ENCODE measurements around the gene TMPRSS3.

Gene TMPRSS3

DNA sequence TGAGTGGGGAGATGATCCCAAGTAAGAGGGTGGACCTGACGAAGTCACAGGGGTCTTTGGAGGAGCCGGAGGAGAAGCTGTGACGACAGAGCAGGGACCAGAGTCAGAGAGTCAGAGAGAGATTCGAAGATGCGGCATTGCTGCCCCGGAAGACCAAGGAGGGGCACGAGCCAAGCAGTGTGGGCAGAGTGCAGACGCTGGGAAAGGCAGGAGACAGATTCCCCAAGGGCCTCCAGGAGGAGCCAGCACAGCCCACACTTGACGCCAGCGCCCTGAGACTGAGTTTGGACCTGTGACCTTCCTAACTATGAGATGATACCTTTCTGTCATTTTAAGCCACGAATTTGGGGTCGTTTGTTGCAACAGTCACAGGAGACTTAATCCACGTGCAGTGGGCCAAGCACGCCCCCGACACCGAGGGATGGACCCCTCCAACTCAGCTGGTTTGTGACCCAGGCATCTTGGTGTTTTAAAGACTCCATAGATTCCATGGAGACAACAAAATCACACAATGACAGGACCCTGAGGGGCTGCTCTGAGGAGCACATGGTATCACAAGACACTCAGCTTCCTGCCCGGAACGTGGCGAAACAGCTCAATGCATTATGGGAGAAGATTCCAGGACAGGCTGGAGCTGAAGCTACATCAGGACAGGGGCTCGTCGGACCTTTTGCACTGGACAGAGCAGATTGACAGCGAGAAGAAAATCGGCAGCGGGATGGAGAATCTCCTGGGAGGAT, 18.5 kb downstream of the TMPRSS3 start:
- no peaks in the 10 kb centered on the region for H3K27me3 ChIP-seq (ENCODE audit: insufficient read depth, low read length, poor library complexity, severe bottlenecking)
- H2AFZ ChIP-seq (ENCODE audit: low read length), result no peak overlapping the region
- no peaks in the 10 kb centered on the region for H3K9me2 ChIP-seq (replicated peaks; ENCODE audit: low read depth, low read length)
- no peaks in the 10 kb centered on the region for H3F3A ChIP-seq (ENCODE audit: low read depth)
- H3K4me3 ChIP-seq (ENCODE audit: low read length, poor library complexity, severe bottlenecking), result no peak overlapping the region
- peaks cover 9% of the 10 kb centered on the region; the same call in 1 of the 2 replicates for H3K9me3 ChIP-seq (ENCODE audit: insufficient read depth, low read depth, low read length)
- H3K9ac ChIP-seq (ENCODE audit: low read depth, low read length, poor library complexity, severe bottlenecking), result no peak overlapping the region
- no peak overlapping the region for H3K4me2 ChIP-seq (ENCODE audit: low read depth, low read length, poor library complexity, severe bottlenecking)
- no peaks in the 10 kb centered on the region for H3K79me2 ChIP-seq (ENCODE audit: insufficient read depth, low read length)
- peaks cover 6% of the 10 kb centered on the region for H3K4me1 ChIP-seq (ENCODE audit: insufficient read depth, low read length, poor library complexity, severe bottlenecking)
- no peaks in the 10 kb centered on the region for H3K36me3 ChIP-seq (ENCODE audit: insufficient read depth, low read length)
- H4K20me1 ChIP-seq (ENCODE audit: insufficient read depth, low read length, poor library complexity, severe bottlenecking), result no peaks in the 10 kb centered on the region
- TF ChIP-seq CTCF (conservative IDR thresholded peaks at IDR 0.05; ENCODE audit: low read length) (no peak), EZH2phosphoT487 (IDR thresholded peaks at IDR 0.05; ENCODE audit: borderline replicate concordance) (no peak)

DNA sequence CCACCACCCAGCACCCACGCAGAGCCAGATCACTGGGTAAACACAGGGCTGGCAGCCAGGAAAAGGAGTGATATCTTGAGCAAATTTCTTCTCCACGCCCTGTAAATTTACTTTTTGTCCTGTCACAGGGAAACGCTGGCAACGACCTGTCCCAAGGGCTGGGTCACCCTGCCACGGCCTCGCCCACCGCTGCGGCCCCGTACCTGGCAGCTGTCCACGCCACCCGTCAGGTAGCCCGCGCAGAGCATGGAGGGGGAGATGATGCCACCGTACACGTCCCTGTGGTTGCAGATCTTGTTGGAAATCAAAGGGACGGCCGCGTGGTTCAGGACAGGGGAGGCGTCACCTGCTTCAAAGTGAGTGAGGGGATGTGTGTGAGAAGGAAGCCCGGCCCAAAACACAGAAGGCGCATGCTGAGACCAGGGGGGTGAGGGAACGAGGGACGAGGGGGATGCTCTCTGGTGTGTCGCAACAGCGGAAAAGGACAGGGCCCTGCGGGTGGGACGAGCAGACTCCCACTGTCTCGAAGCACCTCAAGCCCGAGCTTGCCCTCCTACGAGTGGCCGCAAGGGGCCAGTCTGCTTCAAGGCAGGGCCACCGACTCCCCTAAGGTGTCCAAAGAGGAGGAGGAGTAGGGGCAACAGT, 19.4 kb downstream of the TMPRSS3 start:
- Histone ChIP-seq H3K36me3 (ENCODE audit: insufficient read depth, low read length) (no peaks in the 10 kb centered on the region), H3K9me2 (replicated peaks; ENCODE audit: low read depth, low read length) (no peaks in the 10 kb centered on the region), H3F3A (ENCODE audit: low read depth) (no peaks in the 10 kb centered on the region), H3K4me3 (ENCODE audit: low read length, poor library complexity, severe bottlenecking) (no peak overlapping the region), H4K20me1 (ENCODE audit: insufficient read depth, low read length, poor library complexity, severe bottlenecking) (no peaks in the 10 kb centered on the region), H2AFZ (ENCODE audit: low read length) (no peak overlapping the region), H3K9me3 (ENCODE audit: insufficient read depth, low read depth, low read length) (no peaks in the 10 kb centered on the region), H3K79me2 (ENCODE audit: insufficient read depth, low read length) (no peaks in the 10 kb centered on the region), H3K4me1 (ENCODE audit: insufficient read depth, low read length, poor library complexity, severe bottlenecking) (peaks cover 6% of the 10 kb centered on the region), H3K9ac (ENCODE audit: low read depth, low read length, poor library complexity, severe bottlenecking) (no peak overlapping the region), H3K27me3 (ENCODE audit: insufficient read depth, low read length, poor library complexity, severe bottlenecking) (no peaks in the 10 kb centered on the region), H3K4me2 (ENCODE audit: low read depth, low read length, poor library complexity, severe bottlenecking) (no peak overlapping the region)
- no peak for TF ChIP-seq CTCF (conservative IDR thresholded peaks at IDR 0.05; ENCODE audit: low read length)
- TF ChIP-seq EZH2phosphoT487 (IDR thresholded peaks at IDR 0.05; ENCODE audit: borderline replicate concordance), result no peak

DNA sequence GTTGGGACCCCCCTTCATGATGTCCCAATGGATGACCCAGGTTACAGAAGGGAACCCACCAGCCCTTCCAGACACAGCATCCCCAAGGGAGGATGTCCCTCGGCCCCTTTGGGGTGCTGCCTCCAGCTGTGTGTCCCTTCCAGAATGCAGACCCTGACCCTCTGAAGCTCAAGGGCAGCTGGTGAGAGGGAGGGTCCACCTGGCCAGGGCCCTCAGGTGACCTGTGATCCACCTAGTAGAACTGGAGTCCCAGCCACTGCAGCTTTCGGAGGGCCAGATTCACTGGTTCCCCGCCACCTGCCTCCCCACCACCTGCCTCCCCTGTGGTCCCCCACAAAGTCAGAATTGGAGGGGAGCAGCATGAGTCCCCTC, 19.9 kb downstream of the TMPRSS3 start:
- no peak overlapping the region for H3K4me3 ChIP-seq (ENCODE audit: low read length, poor library complexity, severe bottlenecking)
- no peak for TF ChIP-seq CTCF (conservative IDR thresholded peaks at IDR 0.05; ENCODE audit: low read length)
- no peak for TF ChIP-seq EZH2phosphoT487 (IDR thresholded peaks at IDR 0.05; ENCODE audit: borderline replicate concordance)

More for the DNA sequence above, 19.9 kb downstream of the TMPRSS3 start:
- H4K20me1 ChIP-seq (ENCODE audit: insufficient read depth, low read length, poor library complexity, severe bottlenecking), result no peaks in the 10 kb centered on the region
- no peaks in the 10 kb centered on the region for H3K79me2 ChIP-seq (ENCODE audit: insufficient read depth, low read length)
- H3K4me2 ChIP-seq (ENCODE audit: low read depth, low read length, poor library complexity, severe bottlenecking), result no peak overlapping the region
- no peak overlapping the region for H2AFZ ChIP-seq (ENCODE audit: low read length)
- no peak overlapping the region for H3K9ac ChIP-seq (ENCODE audit: low read depth, low read length, poor library complexity, severe bottlenecking)
- peaks cover 6% of the 10 kb centered on the region for H3K4me1 ChIP-seq (ENCODE audit: insufficient read depth, low read length, poor library complexity, severe bottlenecking)
- no peaks in the 10 kb centered on the region for H3F3A ChIP-seq (ENCODE audit: low read depth)
- no peaks in the 10 kb centered on the region for H3K27me3 ChIP-seq (ENCODE audit: insufficient read depth, low read length, poor library complexity, severe bottlenecking)
- no peaks in the 10 kb centered on the region for H3K9me3 ChIP-seq (ENCODE audit: insufficient read depth, low read depth, low read length)
- H3K36me3 ChIP-seq (ENCODE audit: insufficient read depth, low read length), result no peaks in the 10 kb centered on the region
- H3K9me2 ChIP-seq (replicated peaks; ENCODE audit: low read depth, low read length), result no peaks in the 10 kb centered on the region
